Measurements from ENCODE around the gene AGBL1.

Gene AGBL1

GRCh38 chr15:86079508-86080266 lies at the start of gene AGBL1:
AGBL1 (plus strand) TSS chr15:86079871.
- DNase-seq = no peak

- DNase-seq = no peak
Measured at GRCh38 chr15:86034904-86035303, 44.8 kb upstream of the AGBL1 start.

DNA sequence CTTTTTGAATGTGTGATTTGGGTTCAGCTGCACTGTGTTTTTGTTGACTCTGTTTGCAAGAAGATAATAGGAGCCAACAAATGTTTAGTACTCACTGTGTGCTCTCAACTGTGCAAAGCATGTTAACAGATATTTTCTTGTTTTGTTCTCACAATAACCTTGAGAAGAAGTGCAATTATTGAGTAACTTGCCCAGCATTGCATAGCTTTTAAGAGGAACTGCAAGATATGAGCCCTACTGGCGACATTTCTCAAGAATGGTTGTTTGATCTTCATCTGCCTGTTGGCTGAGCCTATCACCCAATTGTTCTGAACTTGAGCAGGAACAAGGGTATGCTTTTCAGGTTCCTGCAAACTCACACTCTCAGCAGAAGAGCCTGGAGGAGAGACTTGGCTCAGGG lies 43.4 kb upstream of the AGBL1 start:
- no peak for DNase-seq

GRCh38 chr15:86038491-86038890 lies 41.2 kb upstream of the AGBL1 start:
- DNase-seq = no peak

- no peak for DNase-seq
Measured at GRCh38 chr15:86040356-86041033, 39.2 kb upstream of the AGBL1 start.

DNA sequence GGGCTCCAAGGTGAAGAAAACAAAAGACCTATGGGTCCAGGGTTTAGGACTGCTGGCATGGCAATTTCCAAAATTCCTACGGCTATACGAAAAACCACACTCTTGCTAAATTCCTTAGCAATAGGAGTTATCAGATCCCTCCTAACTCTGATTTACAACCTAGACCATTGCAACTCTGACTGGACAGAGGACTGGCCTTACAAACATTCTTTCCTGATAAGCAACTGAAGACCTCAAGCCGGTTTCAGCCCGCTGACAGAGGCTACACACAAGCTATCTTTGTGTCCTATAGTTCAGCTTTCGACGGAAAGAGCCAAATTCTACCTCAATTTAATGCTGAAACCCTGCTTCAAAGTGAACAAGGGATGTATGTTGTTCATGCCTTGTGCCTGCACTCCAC lies 38.3 kb upstream of the AGBL1 start:
- no peak for DNase-seq

- DNase-seq = no peak
Measured at GRCh38 chr15:86042226-86042625, 37.4 kb upstream of the AGBL1 start.

DNA sequence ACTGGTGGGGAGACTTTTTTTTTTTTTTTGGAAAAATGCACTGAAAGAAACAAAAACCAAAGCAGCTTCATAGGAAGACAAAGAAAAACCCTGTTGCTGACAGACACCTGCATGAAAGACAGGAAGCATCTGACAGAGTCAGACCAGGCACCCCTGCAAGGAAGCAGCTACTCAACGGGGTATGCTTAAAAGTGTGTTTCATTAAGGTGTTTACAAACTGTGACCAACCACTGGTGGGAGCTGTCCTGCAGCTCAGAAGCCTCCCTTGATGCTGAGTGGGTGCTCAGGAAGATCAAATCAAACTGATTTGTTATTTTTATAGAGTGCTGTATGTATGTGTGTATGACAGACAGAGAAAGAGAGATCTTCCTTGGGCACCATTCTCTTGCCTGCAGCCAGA lies 34.7 kb upstream of the AGBL1 start:
- DNase-seq = peak; percentile 15

GRCh38 chr15:86054338-86054737 lies 25.3 kb upstream of the AGBL1 start:
- DNase-seq = no peak

GRCh38 chr15:86055688-86056087 lies 24.0 kb upstream of the AGBL1 start:
- DNase-seq = no peak

DNA sequence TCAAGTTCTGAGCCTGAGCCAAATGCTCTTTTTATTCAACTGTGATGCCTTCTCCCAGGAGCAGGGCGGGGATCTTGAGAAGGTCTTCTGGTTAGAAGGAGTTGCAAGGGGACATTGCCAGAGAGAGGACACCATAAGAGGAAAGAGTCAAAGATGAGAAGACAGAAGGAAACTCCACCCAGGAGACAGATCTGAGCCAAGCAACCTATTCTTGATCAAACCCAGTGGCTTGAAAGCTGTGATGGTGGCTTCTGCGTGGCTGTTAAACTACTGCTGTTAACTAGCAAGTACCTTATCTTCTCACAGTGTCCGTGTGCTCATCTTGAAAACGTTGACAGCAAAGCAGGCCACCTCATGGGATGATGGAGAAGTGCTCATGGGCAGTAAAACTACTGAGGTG lies 19.8 kb upstream of the AGBL1 start:
- peak; percentile 17 for DNase-seq

DNA sequence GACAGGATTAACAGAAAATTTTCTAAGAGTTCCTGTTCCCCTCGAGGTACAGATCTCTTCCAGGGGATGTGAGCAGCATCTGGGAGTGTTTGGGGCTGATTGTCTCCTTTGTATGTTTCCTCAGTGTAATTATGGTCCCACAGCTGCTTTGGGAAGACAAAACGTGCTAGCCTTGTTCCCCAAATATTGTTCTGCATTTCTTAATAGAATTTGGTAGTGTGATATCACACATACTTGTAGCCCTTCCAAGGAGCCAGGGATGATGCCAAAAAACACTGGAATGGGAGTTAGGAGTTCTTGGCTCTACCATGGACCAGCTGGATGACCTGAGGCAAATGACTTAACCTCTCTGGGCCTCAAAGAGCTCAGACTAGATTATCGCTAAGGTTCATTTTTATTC lies 19.0 kb upstream of the AGBL1 start:
- no peak for DNase-seq

GRCh38 chr15:86061581-86061980 lies 18.1 kb upstream of the AGBL1 start:
- DNase-seq = no peak

- DNase-seq = no peak
Measured at GRCh38 chr15:86062646-86063243, 16.9 kb upstream of the AGBL1 start.

DNA sequence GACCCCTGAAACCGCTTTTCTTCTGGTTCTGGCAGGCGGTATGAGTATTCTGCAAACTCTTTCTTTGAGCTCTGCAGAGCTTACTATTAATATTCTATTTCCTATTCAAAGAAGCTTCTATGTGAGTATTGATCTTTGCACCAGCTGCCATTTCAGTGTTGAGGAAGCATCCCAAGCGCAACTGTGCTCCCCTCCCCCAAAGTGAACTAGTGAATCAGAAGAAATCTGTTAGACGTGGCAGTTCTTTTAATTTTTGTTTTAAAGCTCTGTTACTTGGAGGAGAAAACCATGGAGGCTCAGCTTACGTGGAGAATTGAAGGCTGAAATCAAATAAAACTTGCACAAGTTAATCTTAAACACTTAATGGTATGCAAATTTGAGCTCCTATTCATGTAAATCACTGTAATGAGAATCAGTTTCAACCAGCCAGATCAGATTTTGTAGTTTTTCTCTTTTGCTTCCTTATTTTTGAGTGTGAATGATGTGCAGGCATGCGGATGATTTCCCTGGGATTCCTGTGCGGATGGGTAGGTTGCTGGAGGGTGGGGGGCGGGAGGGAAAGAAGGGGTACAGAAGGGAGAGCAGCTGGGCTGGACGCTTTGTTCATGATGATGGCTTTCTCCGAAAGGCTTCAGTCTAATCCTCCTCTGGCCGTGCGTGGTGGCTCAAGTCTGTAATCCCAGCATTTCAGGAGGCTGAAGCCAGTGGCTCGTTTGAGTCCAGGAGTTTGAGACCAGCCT lies 16.1 kb upstream of the AGBL1 start:
- DNase-seq = no peak

GRCh38 chr15:86064326-86064725 lies 15.3 kb upstream of the AGBL1 start:
- no peak for DNase-seq

DNA sequence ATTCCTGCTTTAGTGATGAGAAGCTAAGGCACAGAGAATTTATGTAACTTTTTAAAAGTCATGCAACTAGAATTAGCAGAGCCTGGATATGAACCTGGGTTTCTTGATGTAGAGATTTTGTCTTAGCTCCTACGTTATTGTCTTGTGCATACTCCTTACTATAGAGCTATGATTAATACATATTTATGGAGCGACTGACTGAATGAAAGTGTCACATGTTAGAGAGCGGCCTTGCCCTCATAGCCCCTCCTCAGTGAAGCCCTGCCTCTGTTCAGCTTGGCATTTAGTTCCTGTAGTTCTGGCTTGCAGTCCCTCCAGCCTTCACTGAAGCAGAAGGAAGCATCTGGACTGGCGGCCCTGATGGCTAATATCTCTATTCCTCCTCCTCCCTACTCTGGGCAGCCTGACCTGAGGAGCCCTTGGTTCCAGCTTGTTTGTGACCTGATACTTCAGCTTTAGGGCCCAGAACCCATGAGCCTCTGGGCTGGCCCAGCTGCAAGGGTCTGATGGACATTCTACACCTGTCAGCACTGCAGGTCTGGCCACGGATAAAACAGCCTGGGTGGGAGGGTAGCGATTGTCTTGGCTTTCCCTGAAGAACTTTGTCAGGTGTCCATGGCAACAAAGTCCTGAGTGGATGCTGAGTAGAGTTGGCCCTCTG lies 13.4 kb upstream of the AGBL1 start:
- peak; percentile 25 for DNase-seq

DNA sequence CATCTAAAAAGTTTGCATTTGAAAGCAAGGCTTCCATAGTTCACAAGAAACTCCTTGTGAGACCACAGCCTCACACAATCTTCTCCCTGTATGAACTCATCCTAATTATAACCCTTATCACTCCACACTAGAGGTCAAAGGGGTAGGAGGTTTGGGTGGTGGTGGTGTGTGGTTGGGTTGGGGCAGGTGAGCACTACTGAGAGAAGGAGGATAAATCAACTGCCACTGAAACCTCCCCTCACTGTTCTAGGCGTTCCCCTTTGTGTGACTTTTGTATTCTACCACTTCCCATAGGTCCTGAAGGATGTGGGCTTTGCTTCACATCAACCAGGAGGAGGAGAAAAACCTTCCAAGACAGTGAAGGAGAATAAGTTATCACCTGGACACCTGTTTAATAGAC lies 6.4 kb upstream of the AGBL1 start:
- no peak for DNase-seq

DNA sequence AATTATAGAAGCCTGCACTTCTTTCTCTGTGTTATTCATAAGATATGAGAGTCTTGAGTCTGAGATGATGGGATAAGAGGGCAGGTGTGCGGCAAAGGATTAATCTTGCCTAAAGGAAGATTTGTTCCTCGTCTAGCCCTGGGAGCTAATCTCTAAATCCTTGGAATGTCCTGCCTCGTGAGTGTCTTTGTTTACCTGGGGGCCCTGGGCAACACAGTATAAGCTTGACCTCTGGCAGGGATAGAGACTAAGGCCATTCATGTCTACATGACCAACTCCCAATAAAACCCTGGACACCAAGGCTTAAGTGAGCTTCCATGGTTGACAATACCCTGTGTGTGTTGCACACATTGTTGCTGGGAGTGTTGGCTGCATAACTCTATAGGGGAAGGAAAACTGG lies 3.2 kb upstream of the AGBL1 start:
- no peak for DNase-seq

DNA sequence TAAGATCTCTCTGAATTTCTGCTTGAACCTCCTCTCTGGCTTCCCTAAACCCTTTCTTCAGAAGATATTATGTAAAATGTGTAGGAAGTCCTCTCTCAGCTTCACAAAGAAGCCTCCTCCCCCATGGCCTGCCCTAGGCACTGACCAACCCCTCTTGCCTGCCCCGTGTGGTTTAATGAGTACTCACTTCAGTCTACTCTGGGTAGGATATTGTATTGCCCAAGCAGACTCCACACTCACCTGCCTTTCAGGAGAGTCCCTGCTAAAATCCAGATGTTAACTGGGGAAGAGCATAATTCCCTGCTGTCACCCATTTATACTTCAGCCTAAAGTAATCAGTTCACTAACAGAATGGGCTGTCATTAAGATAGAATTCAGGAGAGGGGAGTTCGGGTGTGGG lies 2.6 kb upstream of the AGBL1 start:
- DNase-seq = no peak

GRCh38 chr15:86080302-86080701 lies 631 bp downstream of the AGBL1 start:
- no peak for DNase-seq

DNA sequence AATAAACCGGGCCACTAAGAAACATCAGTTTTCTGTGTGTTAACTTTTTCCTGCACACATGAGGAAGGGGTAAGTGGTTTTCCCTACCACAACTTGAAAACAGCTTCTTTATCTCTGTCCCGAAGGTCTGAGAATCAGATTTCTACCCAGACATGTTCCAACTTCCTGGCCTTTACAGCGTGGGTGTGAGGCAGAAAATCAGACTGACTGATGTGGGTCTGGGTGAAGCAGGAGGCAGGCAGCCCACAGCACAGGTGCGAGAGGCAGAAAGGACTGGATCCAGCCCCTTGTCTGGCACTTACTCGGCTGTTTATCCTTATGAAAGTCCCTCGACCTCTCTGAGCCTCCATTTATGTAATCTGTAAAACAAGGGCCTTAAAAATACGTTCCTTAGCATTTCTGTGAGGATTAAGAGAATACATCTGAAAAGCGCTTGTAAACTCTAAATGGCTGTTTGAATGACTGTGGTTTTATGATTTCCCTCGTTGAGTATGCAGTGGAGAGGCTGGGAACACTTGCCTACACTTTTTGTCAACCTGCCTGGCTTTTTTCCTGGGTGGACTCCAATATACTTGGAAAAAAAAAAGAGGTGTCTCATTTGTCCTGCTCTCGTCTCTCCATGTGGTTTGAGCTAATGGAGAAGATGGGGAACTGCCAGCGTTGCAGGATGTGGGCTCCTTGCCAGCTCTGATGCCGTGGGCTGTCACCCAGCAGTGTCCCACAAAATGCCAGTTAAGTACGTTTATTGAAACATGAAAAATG lies 3.1 kb downstream of the AGBL1 start:
- DNase-seq = peak; percentile 79
